ENCODE measurements around the gene OPTC. TPM values are rescaled to one million over a fixed set of nuclear protein-coding genes. Genes with fewer than 3 reads are reported as not detected.

Gene OPTC
- total and polyA plus RNA-seq, 9 of the 15 experiments (the other 6 are each of a cell fraction or from before 2014, with no cell fraction given), result not detected

GRCh38 chr1:203549309-203549708 lies 55.4 kb downstream of the OPTC start:
- H3K4me3 ChIP-seq, result no peak overlapping the region
- H4K20me1 ChIP-seq (replicated peaks; ENCODE audit: control insufficient read depth, insufficient read depth, low read length), result no peaks in the 10 kb centered on the region
- FAIRE-seq, result no peak
- BruUV-seq (replicated peaks), result no TSS peak
- H3K79me2 ChIP-seq (ENCODE audit: control insufficient read depth, insufficient read depth, low read length), result no peaks in the 10 kb centered on the region
- H3K36me3 ChIP-seq (ENCODE audit: control insufficient read depth, insufficient read depth, low read length), result no peaks in the 10 kb centered on the region
- no peak overlapping the region for H3K9ac ChIP-seq (ENCODE audit: insufficient read depth in 1 of 2, low read depth in 2 of 2, low read length in 2 of 2)
- no peaks in the 10 kb centered on the region for H3K9me3 ChIP-seq (replicated peaks; ENCODE audit: control insufficient read depth, insufficient read depth, low read depth, low read length)
- ChIA-PET POLR2A (interaction anchor here (1.0 to 2.0 kb wide), 4 partner anchors 11 to 31 kb away, joined by 3 to 6 read pairs (median 4); no protein-coding TSS in a partner anchor), CTCF (ENCODE audit: low intra/inter-chr PET ratio) (no interaction called here)
- no peak overlapping the region for H2AFZ ChIP-seq (ENCODE audit: low read depth, low read length)
- in situ Hi-C loops (cut with MboI), result no loop called here
- peaks cover 20 to 42% of the 10 kb centered on the region in 2 experiments for H3K27me3 ChIP-seq (ENCODE audit: control insufficient read depth in 2 of 2, insufficient read depth in 2 of 2, low read length in 2 of 2)
- no peak overlapping the region for H3K4me2 ChIP-seq (ENCODE audit: insufficient read depth, low read length)
- WGBS (ENCODE audit: insufficient coverage, low coverage, missing lambda C conversion rate), result 0% methylated on average over 1 of the region's 2 CpGs
- no peak for ATAC-seq
- intact Hi-C loops (cut with micrococcal nuclease), result no loop called here
- no peaks in the 10 kb centered on the region for H3K9me1 ChIP-seq (ENCODE audit: control insufficient read depth, insufficient read depth, low read length)
- H3K27ac ChIP-seq (ENCODE audit: extremely low read depth, low read depth, low read length), result no peak overlapping the region
- H3K4me1 ChIP-seq (replicated peaks in 1 of 2; ENCODE audit: control insufficient read depth in 2 of 2, insufficient read depth in 2 of 2, low read length in 2 of 2), result no peaks in the 10 kb centered on the region
- no peak for TF ChIP-seq TRIM28 (IDR thresholded peaks at IDR 0.05)
- TF ChIP-seq SNIP1 (IDR thresholded peaks at IDR 0.05; ENCODE audit: low read depth), result no peak
- TF ChIP-seq GATAD2B (IDR thresholded peaks at IDR 0.05; ENCODE audit: borderline replicate concordance), result no peak
- TF ChIP-seq HDGF (IDR thresholded peaks at IDR 0.05), result no peak
- no peak for TF ChIP-seq CLOCK (CRISPR knock-in tag; IDR thresholded peaks at IDR 0.05; ENCODE audit: borderline replicate concordance)
- TF ChIP-seq KLF13 (tag; IDR thresholded peaks at IDR 0.05; ENCODE audit: borderline replicate concordance, low read depth), result no peak
- TF ChIP-seq RBM15 (IDR thresholded peaks at IDR 0.05; ENCODE audit: insufficient read depth, low read length), result no peak
- no peak for DNase-seq (ENCODE audit: extremely low read depth in 1 of 4, low spot score in 3 of 4)

All from K562 (cell line).